Esophagus muscularis mucosa (tissue), 4 donors: Measurements from ENCODE around the gene ATP1B4. TPM values are rescaled to one million over a fixed set of nuclear protein-coding genes. Genes with fewer than 3 reads are reported as not detected.
"Not testable (repeated sequence)": the region's sequence is repeated elsewhere in the genome, so short reads cannot be mapped to it uniquely, and the experiment has no call there.

ENCODE experiments used
- DNase-seq: peaks from one replicate; pipeline ENCODE4 v3.0.0-alpha.2; 2017; ENCODE audit errors: extremely low spot score
- H3K27ac ChIP-seq, 4 donors: fragments of 200-600 bp; sonication (generic); replicated peaks in 1 of 4; 1 replicate in 3 of 4; 2 replicates in 1 of 4; pipeline ENCODE4 v1.5.1; 2016 to 2019; ENCODE audit warnings: mild to moderate bottlenecking in 1 of 4
- H3K27me3 ChIP-seq, 4 donors: fragments of 200-600 bp; sonication (generic); one replicate each; pipeline versions ENCODE4 v1.5.1 to v1.6.0; 2016 to 2019
- H3K36me3 ChIP-seq, 4 donors: fragments of 200-600 bp; sonication (generic); one replicate each; pipeline ENCODE4 v1.5.1; 2016 to 2019
- H3K4me1 ChIP-seq, 4 donors: fragments of 200-600 bp; sonication (generic); one replicate each; pipeline ENCODE4 v1.5.1; 2016 to 2019
- H3K4me3 ChIP-seq, 4 donors: fragments of 200-600 bp; sonication (generic); 1 replicate in 2 of 4; 2 replicates in 2 of 4; pipeline ENCODE4 v1.5.1; 2016 to 2019; ENCODE audit warnings: mild to moderate bottlenecking in 4 of 4, moderate library complexity in 1 of 4
- H3K9me3 ChIP-seq, 4 donors: fragments of 200-600 bp; sonication (generic); 1 replicate in 3 of 4; 2 replicates in 1 of 4; pipeline ENCODE4 v1.5.1; 2016 to 2019
- CTCF ChIP-seq, 3 experiments: fragments of 200-600 bp in 2 of 3; fragments of 450-650 bp in 1 of 3; sonication (generic) in 2 of 3; IDR thresholded peaks; one replicate each; pipeline ENCODE4 v1.5.1; 2017 to 2019; ENCODE audit warnings: antibody characterized with exemption in 3 of 3, mild to moderate bottlenecking in 2 of 3, moderate library complexity in 1 of 3
- EP300 ChIP-seq: sonication (generic); formaldehyde crosslinking; IDR thresholded peaks from one replicate; pipeline ENCODE4 v1.6.1; 2017; ENCODE audit warnings: antibody characterized with exemption
- POLR2A ChIP-seq: fragments of 450-650 bp; IDR thresholded peaks from one replicate; pipeline ENCODE4 v1.6.1; 2017; ENCODE audit warnings: antibody characterized with exemption, moderate library complexity, mild to moderate bottlenecking, low read depth
- POLR2AphosphoS5 ChIP-seq, 2 donors: sonication (generic); formaldehyde crosslinking; IDR thresholded peaks; one replicate each; pipeline ENCODE4 v1.6.1; 2017; ENCODE audit warnings: antibody characterized with exemption in 2 of 2
- WGBS: methylation state at CpG from one replicate; pipeline ENCODE4 v1.1.5; 2018; 5-methylcytosine and 5-hydroxymethylcytosine counted together
- intact Hi-C: fragments of 100-400 bp; cut with DNase I; formaldehyde crosslinking; loops from one replicate; pipeline ENCODE4 v1.15.1; 2023
- total RNA-seq, 4 donors: library from RNA; depleted of rRNA; stranded (reverse); fragments of >200 nt; gene quantifications; one replicate each; pipeline versions ENCODE4 v1.1.0 to v1.2.1, GENCODE V29; 2016

The ATP1B4 gene
- total RNA-seq, 4 donors from 2014 or later, result not detected

- Histone ChIP-seq H3K4me3 (no peak overlapping the region), H3K27me3 (no peaks in the 10 kb centered on the region), H3K36me3 (no peaks in the 10 kb centered on the region), H3K9me3 (peaks cover 0 to 47% (median 5%) of the 10 kb centered on the region in 4 donors), H3K4me1 (no peaks in the 10 kb centered on the region), H3K27ac (no peak overlapping the region)
- TF ChIP-seq POLR2A, result no peak
- TF ChIP-seq POLR2AphosphoS5 (IDR thresholded peaks at IDR 0.05), result no peak
- TF ChIP-seq EP300, result no peak
- TF ChIP-seq CTCF (IDR thresholded peaks at IDR 0.05), result no peak
- no peak for DNase-seq
- intact Hi-C loops, result no loop called here
Measured at GRCh38 chrX:120336899-120337298, 25.0 kb upstream of the ATP1B4 start.

- H3K4me1 ChIP-seq, DNase-seq, H3K4me3 ChIP-seq, H3K27me3 ChIP-seq, H3K9me3 ChIP-seq, H3K36me3 ChIP-seq, H3K27ac ChIP-seq, intact Hi-C loops: not testable (repeated sequence)
- 86% methylated on average over 11 of the region's 11 CpGs for WGBS
Measured at GRCh38 chrX:120344566-120344965, 17.3 kb upstream of the ATP1B4 start.

- WGBS, result 76% methylated on average over 4 of the region's 4 CpGs
- TF ChIP-seq POLR2A, result no peak
- no peak for TF ChIP-seq EP300
- TF ChIP-seq POLR2AphosphoS5 (IDR thresholded peaks at IDR 0.05), result no peak
- no peak for TF ChIP-seq CTCF (IDR thresholded peaks at IDR 0.05)
- Histone ChIP-seq H3K27ac (no peak overlapping the region), H3K4me3 (no peak overlapping the region), H3K4me1 (no peaks in the 10 kb centered on the region), H3K27me3 (no peaks in the 10 kb centered on the region), H3K36me3 (no peaks in the 10 kb centered on the region), H3K9me3 (no peaks in the 10 kb centered on the region)
- DNase-seq, result no peak
- intact Hi-C loops, result no loop called here
Measured at GRCh38 chrX:120350450-120351138, 11.3 kb upstream of the ATP1B4 start.

GRCh38 chrX:120356084-120356483, 5.8 kb upstream of the ATP1B4 start:
- 63% methylated on average over 3 of the region's 3 CpGs for WGBS
- intact Hi-C loops, result no loop called here

GRCh38 chrX:120357186-120357585, 4.7 kb upstream of the ATP1B4 start:
- H3K36me3 ChIP-seq, result no peaks in the 10 kb centered on the region
- WGBS, result 43% methylated on average over 2 of the region's 2 CpGs
- TF ChIP-seq CTCF (IDR thresholded peaks at IDR 0.05) (no peak), POLR2A (no peak), EP300 (no peak), POLR2AphosphoS5 (IDR thresholded peaks at IDR 0.05) (no peak)
- no peaks in the 10 kb centered on the region for H3K9me3 ChIP-seq
- no peaks in the 10 kb centered on the region for H3K4me1 ChIP-seq
- H3K27ac ChIP-seq, result no peak overlapping the region
- DNase-seq, result no peak
- intact Hi-C loops, result no loop called here
- H3K27me3 ChIP-seq, result no peaks in the 10 kb centered on the region
- H3K4me3 ChIP-seq, result no peak overlapping the region

More at GRCh38 chrX:120356084-120356483, 5.8 kb upstream of the ATP1B4 start:
- no peaks in the 10 kb centered on the region for H3K9me3 ChIP-seq
- H3K27me3 ChIP-seq, result no peaks in the 10 kb centered on the region
- no peaks in the 10 kb centered on the region for H3K4me1 ChIP-seq
- no peak overlapping the region for H3K27ac ChIP-seq
- no peaks in the 10 kb centered on the region for H3K36me3 ChIP-seq
- TF ChIP-seq POLR2A (no peak), POLR2AphosphoS5 (IDR thresholded peaks at IDR 0.05) (no peak), EP300 (no peak), CTCF (IDR thresholded peaks at IDR 0.05) (no peak)
- H3K4me3 ChIP-seq, result no peak overlapping the region
- DNase-seq, result no peak
